Sigmoid colon (tissue), 4 donors: ENCODE measurements around the gene CHCHD6.

Experiments used
- POLR2A ChIP-seq, 2 donors: fragments of 450-650 bp; IDR thresholded peaks; one replicate each; pipeline ENCODE4 v1.6.1; 2016; ENCODE audit warnings: antibody characterized with exemption in 2 of 2, mild to moderate bottlenecking in 2 of 2, moderate library complexity in 2 of 2
- POLR2AphosphoS5 ChIP-seq, 4 donors: sonication (generic); formaldehyde crosslinking; IDR thresholded peaks; one replicate each; pipeline ENCODE4 v1.6.1; 2017; ENCODE audit warnings: antibody characterized with exemption in 4 of 4
- TF ChIP-seq, protein P1 (sequence below), 4 experiments: fragments of 450-650 bp in 3 of 4; fragments of 200-600 bp in 1 of 4; IDR thresholded peaks; one replicate each; pipeline ENCODE4 v1.5.1; 2016 to 2019; ENCODE audit warnings: antibody characterized with exemption in 4 of 4, mild to moderate bottlenecking in 3 of 4, moderate library complexity in 2 of 4

DNA sequence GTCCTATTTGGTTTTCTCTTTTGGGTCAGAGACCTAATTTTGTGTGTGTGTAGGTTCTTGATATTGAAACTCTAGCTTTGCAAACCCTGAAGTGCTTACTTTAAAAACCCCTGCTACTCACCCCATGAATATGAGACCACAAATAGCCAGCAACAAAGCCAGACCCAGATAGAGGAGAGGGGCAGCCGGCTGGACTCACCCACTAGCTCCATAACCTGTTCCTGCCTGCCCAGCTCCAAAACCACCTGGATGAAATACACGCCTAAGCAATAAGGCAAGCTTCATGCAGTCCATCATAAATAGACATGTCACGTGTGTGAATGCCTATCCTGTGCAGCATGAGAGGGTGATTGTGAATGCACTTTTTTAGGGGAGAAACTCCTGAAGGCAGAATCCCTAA lies 45.5 kb upstream of the CHCHD6 start:
- TF ChIP-seq, protein P1, sequence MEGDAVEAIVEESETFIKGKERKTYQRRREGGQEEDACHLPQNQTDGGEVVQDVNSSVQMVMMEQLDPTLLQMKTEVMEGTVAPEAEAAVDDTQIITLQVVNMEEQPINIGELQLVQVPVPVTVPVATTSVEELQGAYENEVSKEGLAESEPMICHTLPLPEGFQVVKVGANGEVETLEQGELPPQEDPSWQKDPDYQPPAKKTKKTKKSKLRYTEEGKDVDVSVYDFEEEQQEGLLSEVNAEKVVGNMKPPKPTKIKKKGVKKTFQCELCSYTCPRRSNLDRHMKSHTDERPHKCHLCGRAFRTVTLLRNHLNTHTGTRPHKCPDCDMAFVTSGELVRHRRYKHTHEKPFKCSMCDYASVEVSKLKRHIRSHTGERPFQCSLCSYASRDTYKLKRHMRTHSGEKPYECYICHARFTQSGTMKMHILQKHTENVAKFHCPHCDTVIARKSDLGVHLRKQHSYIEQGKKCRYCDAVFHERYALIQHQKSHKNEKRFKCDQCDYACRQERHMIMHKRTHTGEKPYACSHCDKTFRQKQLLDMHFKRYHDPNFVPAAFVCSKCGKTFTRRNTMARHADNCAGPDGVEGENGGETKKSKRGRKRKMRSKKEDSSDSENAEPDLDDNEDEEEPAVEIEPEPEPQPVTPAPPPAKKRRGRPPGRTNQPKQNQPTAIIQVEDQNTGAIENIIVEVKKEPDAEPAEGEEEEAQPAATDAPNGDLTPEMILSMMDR (IDR thresholded peaks at IDR 0.05) = no peak
- TF ChIP-seq POLR2AphosphoS5 (IDR thresholded peaks at IDR 0.05) (no peak), POLR2A (IDR thresholded peaks at IDR 0.05) (no peak)
